Vagina (tissue), 2 donors: Measurements from ENCODE around the gene BBLN. TPM values are rescaled to one million over a fixed set of nuclear protein-coding genes. Genes with fewer than 3 reads are reported as not detected.
A peak's percentile ranks its signal among the peaks of the same experiment; 100 is the strongest.

Experiments used
- DNase-seq, 2 donors: peaks; one replicate each; pipeline ENCODE4 v3.0.0-alpha.2; 2017; ENCODE audit errors: extremely low spot score in 2 of 2
- H3K27ac ChIP-seq: fragments of 200-600 bp; sonication (generic); one replicate; pipeline ENCODE4 v1.5.1; 2019
- H3K27me3 ChIP-seq: fragments of 200-600 bp; sonication (generic); one replicate; pipeline ENCODE4 v1.5.1; 2019
- H3K36me3 ChIP-seq, 2 donors: fragments of 200-600 bp; sonication (generic); one replicate each; pipeline ENCODE4 v1.5.1; 2017 to 2019
- H3K4me1 ChIP-seq: fragments of 200-600 bp; sonication (generic); one replicate; pipeline ENCODE4 v1.5.1; 2019
- H3K4me3 ChIP-seq, 2 donors: fragments of 200-600 bp; sonication (generic); 1 replicate in 1 of 2; 2 replicates in 1 of 2; pipeline ENCODE4 v1.5.1; 2016 to 2019
- H3K9me3 ChIP-seq: fragments of 200-600 bp; sonication (generic); one replicate; pipeline ENCODE4 v1.5.1; 2019
- CTCF ChIP-seq, 3 experiments: fragments of 450-650 bp in 2 of 3; fragments of 200-600 bp in 1 of 3; sonication (generic) in 1 of 3; IDR thresholded peaks; one replicate each; pipeline ENCODE4 v1.5.1; 2017 to 2019; ENCODE audit warnings: antibody characterized with exemption in 3 of 3, mild to moderate bottlenecking in 2 of 3, moderate library complexity in 2 of 3
- POLR2A ChIP-seq, 2 donors: fragments of 450-650 bp; IDR thresholded peaks; one replicate each; pipeline ENCODE4 v1.6.1; 2017; ENCODE audit warnings: antibody characterized with exemption in 2 of 2, mild to moderate bottlenecking in 2 of 2, moderate library complexity in 2 of 2
- POLR2AphosphoS5 ChIP-seq, 2 donors: sonication (generic); formaldehyde crosslinking; IDR thresholded peaks; one replicate each; pipeline ENCODE4 v1.9.0; 2017; ENCODE audit warnings: antibody characterized with exemption in 2 of 2, mild to moderate bottlenecking in 2 of 2, low read depth in 1 of 2; ENCODE audit not compliant: insufficient read depth in 1 of 2
- intact Hi-C: fragments of 100-400 bp; cut with DNase I; formaldehyde crosslinking; loops from one replicate; pipeline ENCODE4 v1.15.1; 2023
- total RNA-seq: library from RNA; depleted of rRNA; stranded (reverse); fragments of >200 nt; gene quantifications from one replicate; pipeline ENCODE4 v1.2.3, GENCODE V29; 2016

The BBLN gene
- total RNA-seq, 1 donor from 2014 or later, result 134 TPM

- intact Hi-C loops, result loop anchor here (2.0 kb wide), 1 partner anchor 32 kb away; no protein-coding TSS in a partner anchor
- Histone ChIP-seq H3K36me3 (peaks cover 0 to 49% of the 10 kb centered on the region in 2 donors), H3K4me3 (no peak overlapping the region), H3K9me3 (no peaks in the 10 kb centered on the region), H3K4me1 (peaks cover 27% of the 10 kb centered on the region), H3K27ac (no peak overlapping the region), H3K27me3 (no peaks in the 10 kb centered on the region)
- no peak for TF ChIP-seq POLR2A (IDR thresholded peaks at IDR 0.05)
- TF ChIP-seq POLR2AphosphoS5 (IDR thresholded peaks at IDR 0.05; ENCODE audit: insufficient read depth in 1 of 2, low read depth in 1 of 2), result no peak
- TF ChIP-seq CTCF (IDR thresholded peaks at IDR 0.05), result no peak
- DNase-seq, result no peak
Observed at GRCh38 chr9:128162215-128163026, 2.4 kb downstream of the BBLN start.

DNA sequence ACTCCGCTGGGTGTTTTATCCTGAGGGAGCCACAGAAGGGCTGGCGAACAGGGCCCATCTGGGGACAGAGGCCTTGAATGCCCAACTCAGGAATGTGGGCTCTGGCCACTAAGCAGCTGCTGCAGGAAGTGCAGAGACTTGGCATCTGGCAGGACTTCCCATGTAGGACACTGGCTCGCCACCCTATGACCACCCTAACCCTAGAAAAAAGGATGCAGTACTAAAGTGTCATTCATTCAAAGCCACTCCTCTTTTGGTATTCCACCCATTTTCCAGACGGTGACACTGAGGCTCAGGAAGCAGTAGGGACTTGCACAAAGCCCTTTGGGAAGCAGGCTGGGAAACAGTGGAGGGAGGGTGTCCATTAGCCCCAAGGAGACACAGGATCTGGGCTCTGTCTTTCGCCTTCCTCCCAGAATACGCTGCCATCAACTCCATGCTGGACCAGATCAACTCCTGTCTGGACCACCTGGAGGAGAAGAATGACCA, 3.0 kb downstream of the BBLN start:
- Histone ChIP-seq H3K9me3 (no peaks in the 10 kb centered on the region), H3K4me1 (peaks cover 27% of the 10 kb centered on the region), H3K4me3 (no peak overlapping the region), H3K27ac (no peak overlapping the region), H3K36me3 (peaks cover 0 to 56% of the 10 kb centered on the region in 2 donors), H3K27me3 (no peaks in the 10 kb centered on the region)
- TF ChIP-seq POLR2A (IDR thresholded peaks at IDR 0.05), result no peak
- TF ChIP-seq CTCF (IDR thresholded peaks at IDR 0.05), result no peak
- no peak for TF ChIP-seq POLR2AphosphoS5 (IDR thresholded peaks at IDR 0.05; ENCODE audit: insufficient read depth in 1 of 2, low read depth in 1 of 2)
- intact Hi-C loops, result loop anchor here (2.0 kb wide), 1 partner anchor 32 kb away; no protein-coding TSS in a partner anchor
- no peak for DNase-seq

DNA sequence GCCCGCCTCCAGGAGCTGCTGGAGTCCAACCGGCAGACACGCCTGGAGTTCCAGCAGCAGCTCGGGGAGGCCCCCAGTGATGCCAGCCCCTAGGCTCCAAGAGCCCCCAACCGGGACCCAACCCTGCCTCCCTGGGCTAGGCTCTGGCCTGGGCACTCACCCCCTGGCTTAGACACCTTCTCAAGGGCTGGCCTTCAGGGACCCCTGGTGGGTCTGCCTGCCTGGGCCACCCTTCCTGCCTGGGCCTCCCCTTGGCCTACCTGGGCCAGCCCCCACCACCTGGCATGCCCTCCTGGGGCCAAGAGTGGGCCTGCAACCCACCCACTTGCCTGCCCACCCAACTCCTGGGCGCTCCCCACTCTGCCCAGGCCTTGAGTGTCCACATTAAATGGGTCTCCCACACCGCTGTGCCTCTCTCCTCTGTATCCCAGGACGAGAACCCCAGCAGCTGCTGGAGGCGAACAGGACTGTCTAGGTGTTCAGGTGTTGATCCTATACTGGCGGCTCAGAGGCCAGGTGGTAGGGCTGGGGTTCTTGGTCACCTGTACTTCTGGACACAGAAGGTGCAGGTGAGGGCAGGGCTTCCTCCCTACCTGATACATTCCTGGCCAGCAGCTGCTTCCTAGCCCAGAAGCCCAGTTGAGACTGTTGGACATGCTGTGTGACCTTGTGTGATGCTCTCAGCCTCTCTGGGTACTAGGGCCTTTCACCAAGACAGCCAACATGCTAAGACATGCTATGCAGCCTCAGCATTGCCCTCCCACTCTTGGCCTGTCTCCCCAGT, 3.6 kb downstream of the BBLN start:
- peak in 1 of 2 donors; percentile 95 for DNase-seq
- H3K36me3 ChIP-seq, result peaks cover 0 to 62% of the 10 kb centered on the region in 2 donors

GRCh38 chr9:128164307-128164885, 4.3 kb downstream of the BBLN start:
- Histone ChIP-seq H3K4me3 (no peak overlapping the region), H3K9me3 (no peaks in the 10 kb centered on the region), H3K36me3 (peaks cover 0 to 69% of the 10 kb centered on the region in 2 donors), H3K27ac (no peak overlapping the region), H3K27me3 (no peaks in the 10 kb centered on the region), H3K4me1 (peaks cover 24% of the 10 kb centered on the region)
- intact Hi-C loops, result no loop called here
- no peak for TF ChIP-seq CTCF (IDR thresholded peaks at IDR 0.05)
- TF ChIP-seq POLR2AphosphoS5 (IDR thresholded peaks at IDR 0.05; ENCODE audit: insufficient read depth in 1 of 2, low read depth in 1 of 2), result no peak
- TF ChIP-seq POLR2A (IDR thresholded peaks at IDR 0.05), result no peak
- DNase-seq, result peak in 1 of 2 donors; percentile 81

More for the DNA sequence above, 3.6 kb downstream of the BBLN start:
- Histone ChIP-seq H3K27me3 (no peaks in the 10 kb centered on the region), H3K9me3 (no peaks in the 10 kb centered on the region), H3K27ac (no peak overlapping the region), H3K4me1 (peaks cover 27% of the 10 kb centered on the region), H3K4me3 (no peak overlapping the region)
- no peak for TF ChIP-seq CTCF (IDR thresholded peaks at IDR 0.05)
- TF ChIP-seq POLR2AphosphoS5 (IDR thresholded peaks at IDR 0.05; ENCODE audit: insufficient read depth in 1 of 2, low read depth in 1 of 2), result no peak
- no peak for TF ChIP-seq POLR2A (IDR thresholded peaks at IDR 0.05)
- intact Hi-C loops, result loop anchor here (2.0 kb wide), 1 partner anchor 33 kb away; no protein-coding TSS in a partner anchor
